ENCODE data around the gene PNMA6E.
"Not testable (repeated sequence)": the region's sequence is repeated elsewhere in the genome, so short reads cannot be mapped to it uniquely, and the experiment has no call there.

PNMA6E gene

GRCh38 chrX:153409414-153410101, 8.4 kb upstream of the PNMA6E start:
- DNase-seq (ENCODE audit: extremely low read depth in 1 of 2, low read depth in 1 of 2): no peak

GRCh38 chrX:153408871-153409351, 7.8 kb upstream of the PNMA6E start:
- DNase-seq (ENCODE audit: extremely low read depth in 1 of 2, low read depth in 1 of 2): no peak

- DNase-seq (ENCODE audit: extremely low read depth in 1 of 2, low read depth in 1 of 2): no peak
Observed at GRCh38 chrX:153408221-153408721, 7.1 kb upstream of the PNMA6E start.

- no peak for DNase-seq (ENCODE audit: extremely low read depth in 1 of 2, low read depth in 1 of 2)
Observed at GRCh38 chrX:153407736-153408135, 6.6 kb upstream of the PNMA6E start.

- DNase-seq (ENCODE audit: extremely low read depth in 1 of 2, low read depth in 1 of 2): no peak
Observed at GRCh38 chrX:153406903-153407302, 5.8 kb upstream of the PNMA6E start.

GRCh38 chrX:153406011-153406410, 4.9 kb upstream of the PNMA6E start:
- no peak for DNase-seq (ENCODE audit: extremely low read depth in 1 of 2, low read depth in 1 of 2)

GRCh38 chrX:153405426-153405825, 4.3 kb upstream of the PNMA6E start:
- no peak for DNase-seq (ENCODE audit: extremely low read depth in 1 of 2, low read depth in 1 of 2)

- DNase-seq (ENCODE audit: extremely low read depth in 1 of 2, low read depth in 1 of 2): not testable (repeated sequence)
Observed at GRCh38 chrX:153404333-153404732, 3.2 kb upstream of the PNMA6E start.

GRCh38 chrX:153400146-153401132, 711 bp downstream of the PNMA6E start:
- peak in 1 of 2 donors; percentile 9 for DNase-seq (ENCODE audit: extremely low read depth in 1 of 2, low read depth in 1 of 2)

- DNase-seq (ENCODE audit: extremely low read depth in 1 of 2, low read depth in 1 of 2): no peak
Observed at GRCh38 chrX:153398275-153398960, 2.7 kb downstream of the PNMA6E start.

GRCh38 chrX:153397256-153397960, 3.7 kb downstream of the PNMA6E start:
- DNase-seq (ENCODE audit: extremely low read depth in 1 of 2, low read depth in 1 of 2): no peak

GRCh38 chrX:153396320-153397195, 4.6 kb downstream of the PNMA6E start:
- DNase-seq (ENCODE audit: extremely low read depth in 1 of 2, low read depth in 1 of 2): no peak

GRCh38 chrX:153395613-153396319, 5.4 kb downstream of the PNMA6E start:
- no peak for DNase-seq (ENCODE audit: extremely low read depth in 1 of 2, low read depth in 1 of 2)

- DNase-seq (ENCODE audit: extremely low read depth in 1 of 2, low read depth in 1 of 2): no peak
Observed at GRCh38 chrX:153394612-153395011, 6.5 kb downstream of the PNMA6E start.

GRCh38 chrX:153392642-153393321, 8.4 kb downstream of the PNMA6E start:
- DNase-seq (ENCODE audit: extremely low read depth in 1 of 2, low read depth in 1 of 2): no peak

GRCh38 chrX:153389460-153389768, 11.7 kb downstream of the PNMA6E start:
- DNase-seq (ENCODE audit: extremely low read depth in 1 of 2, low read depth in 1 of 2): not testable (repeated sequence)

- DNase-seq (ENCODE audit: extremely low read depth in 1 of 2, low read depth in 1 of 2): no peak
Observed at GRCh38 chrX:153388722-153389459, 12.3 kb downstream of the PNMA6E start.

All from stimulated activated CD8-positive, alpha-beta memory T cell treated with anti-CD3 and anti-CD28 coated beads, Interleukin-7, amount 100 ng/mL, for 48 hours (primary cell).